AG09309 (cell line): ENCODE measurements around the gene SAFB.

ENCODE experiments used
- DNase-seq: peaks from one replicate; pipeline ENCODE4 v3.0.0-alpha.2; 2010; ENCODE audit warnings: low read depth
- H3K4me3 ChIP-seq: 2 replicates; pipeline ENCODE4 v1.5.1; 2011; ENCODE audit warnings: mild to moderate bottlenecking, low read depth, low read length, moderate library complexity; ENCODE audit not compliant: control insufficient read depth
- TF ChIP-seq, protein P1 (sequence below): IDR thresholded peaks from 2 replicates; pipeline ENCODE4 v1.5.1; 2011; ENCODE audit warnings: mild to moderate bottlenecking, low read depth, low read length, inconsistent platforms; ENCODE audit not compliant: insufficient read depth, control insufficient read depth; ENCODE audit errors: missing control alignments

SAFB gene

DNA sequence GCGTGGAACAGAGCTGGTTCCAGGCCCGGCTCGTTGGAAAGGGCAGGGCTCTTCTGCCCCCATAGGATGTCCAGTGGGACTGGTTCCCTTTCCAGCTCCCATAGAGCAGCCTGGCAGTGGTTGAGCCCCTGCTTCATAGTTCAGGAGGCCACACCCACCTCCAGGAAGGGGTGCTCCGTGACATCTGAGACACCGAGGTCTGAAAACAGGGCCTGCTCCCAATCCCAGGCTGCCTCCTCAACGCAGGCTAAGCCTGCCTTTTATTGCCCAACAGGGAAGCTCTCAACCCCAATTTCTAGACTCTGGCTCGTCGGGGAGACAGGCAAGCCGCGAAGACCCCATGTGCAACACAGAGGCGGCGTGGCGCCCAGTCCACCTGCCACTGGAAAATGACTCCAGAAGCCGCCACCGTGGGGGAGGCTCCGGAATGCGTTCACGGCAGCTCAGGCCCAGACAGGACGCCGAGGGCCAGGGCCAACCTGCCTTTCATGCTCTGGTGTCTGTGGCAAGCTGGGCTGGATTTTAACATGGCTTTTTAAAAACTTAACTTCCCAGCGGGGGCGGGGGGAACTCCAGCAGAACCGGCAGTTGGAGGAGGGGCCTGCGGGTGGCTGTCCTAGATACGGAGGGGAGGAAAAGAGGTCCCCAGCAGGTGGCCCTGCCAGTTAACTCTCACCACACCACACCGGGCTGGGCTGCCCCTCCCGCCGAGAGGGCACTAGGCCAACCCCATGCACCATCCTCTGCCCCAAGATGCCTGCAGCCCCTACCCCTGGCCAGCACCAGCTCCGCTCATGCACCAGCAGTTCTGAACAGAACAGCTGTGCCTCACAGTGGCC lies 37.2 kb upstream of the SAFB start:
- TF ChIP-seq, protein P1, sequence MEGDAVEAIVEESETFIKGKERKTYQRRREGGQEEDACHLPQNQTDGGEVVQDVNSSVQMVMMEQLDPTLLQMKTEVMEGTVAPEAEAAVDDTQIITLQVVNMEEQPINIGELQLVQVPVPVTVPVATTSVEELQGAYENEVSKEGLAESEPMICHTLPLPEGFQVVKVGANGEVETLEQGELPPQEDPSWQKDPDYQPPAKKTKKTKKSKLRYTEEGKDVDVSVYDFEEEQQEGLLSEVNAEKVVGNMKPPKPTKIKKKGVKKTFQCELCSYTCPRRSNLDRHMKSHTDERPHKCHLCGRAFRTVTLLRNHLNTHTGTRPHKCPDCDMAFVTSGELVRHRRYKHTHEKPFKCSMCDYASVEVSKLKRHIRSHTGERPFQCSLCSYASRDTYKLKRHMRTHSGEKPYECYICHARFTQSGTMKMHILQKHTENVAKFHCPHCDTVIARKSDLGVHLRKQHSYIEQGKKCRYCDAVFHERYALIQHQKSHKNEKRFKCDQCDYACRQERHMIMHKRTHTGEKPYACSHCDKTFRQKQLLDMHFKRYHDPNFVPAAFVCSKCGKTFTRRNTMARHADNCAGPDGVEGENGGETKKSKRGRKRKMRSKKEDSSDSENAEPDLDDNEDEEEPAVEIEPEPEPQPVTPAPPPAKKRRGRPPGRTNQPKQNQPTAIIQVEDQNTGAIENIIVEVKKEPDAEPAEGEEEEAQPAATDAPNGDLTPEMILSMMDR: no peak
- no peak for DNase-seq

DNA sequence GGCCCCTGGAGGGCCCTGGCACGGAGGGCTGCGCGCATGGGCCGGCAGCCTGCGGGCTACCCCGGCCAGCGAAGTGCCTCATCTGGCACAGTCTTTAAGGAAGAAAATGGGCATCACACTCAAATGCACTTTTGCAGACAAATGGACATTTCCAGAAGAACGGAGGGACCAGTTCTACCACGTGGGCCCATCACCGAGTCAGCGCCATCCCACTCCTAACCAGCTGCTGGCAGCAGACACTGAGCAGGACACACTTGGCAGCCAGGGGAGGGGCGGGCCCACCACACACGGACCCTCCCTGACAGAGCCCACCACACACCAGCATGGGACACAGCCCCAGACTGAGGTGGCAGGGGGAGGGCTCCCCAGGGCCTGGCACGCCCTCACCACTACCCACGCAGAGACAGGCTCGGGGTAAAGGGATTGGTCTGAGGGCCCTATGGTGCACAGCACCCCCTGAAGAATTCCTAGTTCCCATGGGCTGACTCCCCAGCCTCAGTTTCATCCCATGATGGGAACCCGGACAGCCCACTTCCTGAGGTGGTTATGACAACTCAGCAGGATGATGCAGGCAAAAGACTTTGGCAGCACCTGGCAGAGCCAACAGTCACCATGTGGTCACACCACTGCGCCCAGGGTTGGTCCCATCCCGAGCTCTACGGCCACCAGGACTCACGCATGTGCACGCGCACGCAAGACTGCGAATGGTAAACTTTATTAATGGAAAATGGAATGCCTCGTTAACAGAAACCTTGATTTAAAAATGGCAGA lies 36.4 kb upstream of the SAFB start:
- TF ChIP-seq, protein P1: no peak
- no peak for DNase-seq
- H3K4me3 ChIP-seq: no peak overlapping the region

More for the DNA sequence above, 37.2 kb upstream of the SAFB start:
- H3K4me3 ChIP-seq: no peak overlapping the region

DNA sequence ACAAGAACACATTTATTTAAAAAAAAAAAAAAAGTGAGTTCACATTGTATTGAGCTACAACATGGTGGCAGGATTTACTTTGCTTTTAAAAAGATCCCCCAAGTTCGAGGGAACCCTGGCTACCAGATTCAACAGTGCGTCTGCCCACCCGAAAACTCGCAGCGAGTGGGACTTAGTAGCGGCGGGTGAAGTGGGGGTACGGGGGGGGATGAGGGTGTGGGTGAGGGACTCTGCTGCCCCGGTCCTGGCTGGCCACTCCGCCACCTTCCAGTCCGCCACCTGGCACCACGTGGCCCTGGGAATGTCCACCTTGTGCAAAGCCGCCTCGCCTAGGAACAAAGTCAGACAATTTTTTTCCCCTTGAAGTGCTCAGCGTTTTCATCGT lies 35.8 kb upstream of the SAFB start:
- no peak for DNase-seq
- TF ChIP-seq, protein P1: no peak
- H3K4me3 ChIP-seq: no peak overlapping the region

DNA sequence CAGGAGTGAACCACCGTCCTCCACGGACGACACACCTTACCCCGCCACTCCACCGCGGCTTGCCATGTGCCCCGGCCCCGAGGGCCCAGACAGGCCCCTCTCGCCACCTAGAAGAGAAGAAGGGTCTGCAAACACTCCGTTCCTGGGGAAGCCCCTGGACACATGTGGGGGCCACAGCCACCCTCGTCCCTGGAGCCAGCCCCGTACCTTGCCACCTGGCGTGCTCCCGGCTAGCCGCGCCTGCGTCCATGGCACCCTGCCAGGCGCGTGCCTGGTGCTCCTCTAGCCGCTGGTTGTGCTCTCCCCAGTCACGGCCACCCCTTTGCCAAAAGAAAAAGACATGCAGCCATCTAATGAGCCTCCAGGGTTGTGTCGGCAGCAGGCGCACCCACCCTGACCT lies 35.2 kb upstream of the SAFB start:
- H3K4me3 ChIP-seq: no peak overlapping the region
- TF ChIP-seq, protein P1: no peak
- no peak for DNase-seq

DNA sequence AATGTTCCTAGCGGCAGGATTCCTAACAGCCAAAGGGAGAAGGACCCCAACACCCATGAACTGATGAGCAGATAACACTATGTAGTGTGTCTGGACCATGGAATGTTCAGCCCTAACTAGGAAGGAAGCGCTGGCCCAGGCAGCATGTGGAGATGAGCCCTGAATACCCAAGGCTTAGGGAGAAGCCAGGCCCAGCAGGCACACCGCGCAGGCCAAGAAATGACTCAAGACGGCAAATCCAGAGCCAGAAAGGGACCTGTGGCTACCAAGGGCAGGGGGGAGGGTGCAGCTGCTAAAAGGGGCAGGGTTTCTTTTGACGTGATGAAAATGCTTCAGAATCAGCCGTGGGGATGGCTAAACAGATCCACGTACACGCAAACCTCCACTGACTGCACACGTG lies 34.4 kb upstream of the SAFB start:
- no peak for DNase-seq
- no peak overlapping the region for H3K4me3 ChIP-seq
- TF ChIP-seq, protein P1: no peak

DNA sequence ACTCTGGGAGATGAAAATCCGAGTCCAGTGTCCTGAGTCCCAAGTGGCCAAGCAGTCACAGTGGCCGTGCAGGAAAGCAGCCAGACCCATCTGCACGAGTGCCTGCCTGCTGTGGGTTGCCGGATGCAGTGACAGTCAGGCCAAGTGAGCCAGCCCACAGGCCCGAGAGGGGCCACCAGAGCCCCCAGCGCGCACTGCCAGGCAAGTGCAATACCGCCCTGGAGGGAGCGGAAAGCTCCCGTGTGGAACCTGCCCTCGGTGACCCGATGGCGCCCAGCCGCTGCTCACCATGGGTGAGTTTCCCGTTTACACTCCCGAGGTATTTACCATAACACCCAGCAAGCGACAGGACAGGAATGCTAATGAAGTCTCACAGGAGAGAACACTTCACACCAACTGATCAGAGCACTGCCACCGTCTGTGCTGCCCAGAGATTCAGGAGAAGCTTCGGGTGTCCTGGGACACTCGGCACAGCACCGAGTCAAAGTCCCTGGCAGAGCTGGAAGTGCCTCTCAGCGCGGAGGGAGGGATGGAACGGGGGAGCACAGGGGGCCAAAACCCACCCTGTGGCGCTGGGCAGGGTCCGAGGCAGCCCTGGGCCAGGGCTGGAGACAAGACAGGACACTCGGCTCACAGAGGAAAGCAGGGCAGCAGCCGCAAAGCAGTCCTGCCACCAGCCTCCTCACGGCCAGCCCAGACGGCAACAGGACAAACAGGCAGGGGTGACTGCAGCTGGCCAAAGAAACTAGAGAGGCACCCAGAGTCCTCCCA lies 33.8 kb upstream of the SAFB start:
- no peak overlapping the region for H3K4me3 ChIP-seq
- TF ChIP-seq, protein P1: no peak
- no peak for DNase-seq
